HG03159 (cell line): ENCODE data around the gene DOCK2.

Source experiments
- ATAC-seq: cut with Tn5 transposase; IDR thresholded peaks from one replicate; pipeline ENCODE4 v1.9.1; 2021; ENCODE audit warnings: mild to moderate bottlenecking, moderate library complexity; ENCODE audit not compliant: unreplicated experiment

DOCK2 gene

GRCh38 chr5:169889572-169889971 is 252.5 kb downstream of the DOCK2 start:
- ATAC-seq = no peak

- ATAC-seq = no peak
Observed at GRCh38 chr5:169893010-169893409, 255.9 kb downstream of the DOCK2 start.

- ATAC-seq = no peak
Observed at GRCh38 chr5:169893571-169893970, 256.5 kb downstream of the DOCK2 start.

GRCh38 chr5:169895926-169896325 is 258.9 kb downstream of the DOCK2 start:
- no peak for ATAC-seq

- no peak for ATAC-seq
Observed at GRCh38 chr5:169897481-169897880, 260.4 kb downstream of the DOCK2 start.

GRCh38 chr5:169901896-169902295 is 264.8 kb downstream of the DOCK2 start:
- no peak for ATAC-seq

GRCh38 chr5:169904059-169904458 is 267.0 kb downstream of the DOCK2 start:
- ATAC-seq = no peak

- no peak for ATAC-seq
Observed at GRCh38 chr5:169904508-169904907, 267.4 kb downstream of the DOCK2 start.

GRCh38 chr5:169905017-169905416 is 267.9 kb downstream of the DOCK2 start:
- no peak for ATAC-seq

GRCh38 chr5:169906745-169907649 is 269.9 kb downstream of the DOCK2 start:
- ATAC-seq = no peak

- ATAC-seq = no peak
Observed at GRCh38 chr5:169908864-169909263, 271.8 kb downstream of the DOCK2 start.

GRCh38 chr5:169909945-169910344 is 272.9 kb downstream of the DOCK2 start:
- ATAC-seq = no peak

GRCh38 chr5:169910393-169910792 is 273.3 kb downstream of the DOCK2 start:
- no peak for ATAC-seq

- no peak for ATAC-seq
Observed at GRCh38 chr5:169911448-169912212, 274.6 kb downstream of the DOCK2 start.

GRCh38 chr5:169913479-169913878 is 276.4 kb downstream of the DOCK2 start:
- ATAC-seq = no peak

- ATAC-seq = no peak
Observed at GRCh38 chr5:169914766-169915165, 277.7 kb downstream of the DOCK2 start.

GRCh38 chr5:169917500-169917899 is 280.4 kb downstream of the DOCK2 start:
- no peak for ATAC-seq

GRCh38 chr5:169918228-169918627 is 281.2 kb downstream of the DOCK2 start:
- no peak for ATAC-seq

GRCh38 chr5:169920474-169920873 is 283.4 kb downstream of the DOCK2 start:
- ATAC-seq = no peak

- ATAC-seq = no peak
Observed at GRCh38 chr5:169921384-169921783, 284.3 kb downstream of the DOCK2 start.

- no peak for ATAC-seq
Observed at GRCh38 chr5:169921949-169922348, 284.9 kb downstream of the DOCK2 start.

GRCh38 chr5:169922474-169922873 is 285.4 kb downstream of the DOCK2 start:
- no peak for ATAC-seq
